Progenitor cell of endocrine pancreas (in vitro differentiated cells): ENCODE results near the gene TXK. TPM values are rescaled to one million over a fixed set of nuclear protein-coding genes. Genes with fewer than 3 reads are reported as not detected.
A peak's percentile ranks its signal among the peaks of the same experiment; 100 is the strongest.

Source experiments
- DNase-seq: peaks from one replicate; pipeline ENCODE4 v3.0.0; 2021; ENCODE audit warnings: low spot score; ENCODE audit not compliant: unreplicated experiment
- H3K27ac Mint-ChIP-seq: 2 replicates; pipeline ENCODE4 v1.8.0; 2021; ENCODE audit warnings: mild to moderate bottlenecking, moderate library complexity, mixed read lengths
- H3K27me3 Mint-ChIP-seq: 2 replicates; pipeline ENCODE4 v1.8.0; 2021; ENCODE audit warnings: mixed read lengths
- H3K36me3 Mint-ChIP-seq: 2 replicates; pipeline ENCODE4 v1.8.0; 2022; ENCODE audit warnings: mixed read lengths; ENCODE audit not compliant: insufficient read depth
- H3K4me1 Mint-ChIP-seq: 2 replicates; pipeline ENCODE4 v1.8.0; 2021; ENCODE audit warnings: low read depth, mixed read lengths
- H3K4me3 Mint-ChIP-seq: 2 replicates; pipeline ENCODE4 v1.8.0; 2021; ENCODE audit warnings: low read depth, mild to moderate bottlenecking, moderate library complexity, mixed read lengths
- H3K9me3 Mint-ChIP-seq: 2 replicates; pipeline ENCODE4 v1.8.0; 2021; ENCODE audit warnings: low read depth, mixed read lengths
- CTCF ChIP-seq: fragments of 200-600 bp; sonication (generic); IDR thresholded peaks from one replicate; pipeline ENCODE4 v1.5.0; 2021; ENCODE audit warnings: antibody characterized with exemption, mild to moderate bottlenecking; ENCODE audit not compliant: unreplicated experiment
- total RNA-seq: library from RNA; stranded (reverse); gene quantifications from 2 replicates; pipeline ENCODE4 v1.2.1, GENCODE V29; 2021

TXK gene
- total RNA-seq, 1 donor from 2014 or later, result 1.3 TPM

DNA sequence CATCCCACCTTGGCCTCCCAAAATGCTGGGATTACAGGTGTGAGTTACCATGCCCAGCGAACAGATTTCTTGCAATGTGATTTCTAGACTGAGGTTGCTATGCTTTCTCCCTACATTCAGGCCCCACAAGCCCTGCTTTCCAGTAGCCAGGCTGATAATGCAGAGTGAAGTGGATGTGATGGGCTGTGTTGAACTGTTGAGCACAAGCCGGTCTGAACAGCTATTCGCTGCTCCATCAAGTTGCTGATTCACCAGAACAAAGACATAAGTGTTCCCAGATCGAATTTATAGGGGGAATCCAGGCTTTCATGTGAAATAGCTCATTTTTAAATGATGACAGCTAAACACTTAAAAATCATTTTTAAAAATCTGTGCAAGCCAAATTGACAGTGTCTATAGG lies 109.5 kb downstream of the TXK start:
- H3K4me1 Mint-ChIP-seq, result peaks cover 7% of the 10 kb centered on the region
- no peak for TF ChIP-seq CTCF
- DNase-seq, result no peak
- H3K27me3 Mint-ChIP-seq, result no peaks in the 10 kb centered on the region
- H3K36me3 Mint-ChIP-seq, result peaks cover 26% of the 10 kb centered on the region
- H3K9me3 Mint-ChIP-seq, result no peaks in the 10 kb centered on the region
- no peak overlapping the region for H3K4me3 Mint-ChIP-seq
- H3K27ac Mint-ChIP-seq, result no peak overlapping the region

DNA sequence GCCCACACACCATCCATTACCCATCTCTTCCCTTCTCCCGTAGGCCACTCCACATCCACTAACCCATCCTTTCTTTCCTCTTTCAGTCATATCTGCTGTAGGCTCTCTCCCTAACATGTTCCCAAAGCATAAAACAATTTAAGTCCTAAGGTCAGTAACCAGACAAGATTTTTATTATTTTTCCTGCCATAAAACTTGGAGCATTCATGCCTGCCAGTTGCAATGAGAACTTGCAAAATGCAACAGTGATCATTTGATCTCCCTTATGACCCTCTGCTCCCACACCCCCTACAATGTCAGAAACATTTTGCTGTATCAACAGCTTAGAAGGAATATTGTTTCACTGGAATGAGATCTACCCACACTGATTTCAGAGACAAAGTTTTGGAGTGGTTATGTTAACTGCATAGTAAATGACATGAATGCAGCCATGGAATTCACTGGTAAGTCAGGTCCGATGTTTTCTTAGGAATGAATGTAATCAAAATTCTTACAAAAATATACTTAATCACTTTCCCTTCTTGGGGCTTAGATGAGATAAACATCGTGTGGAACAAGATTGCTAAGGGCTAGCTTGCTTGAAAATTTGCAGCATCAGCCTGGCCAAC lies 111.8 kb downstream of the TXK start:
- Mint-ChIP-seq H3K4me1 (peaks cover 17% of the 10 kb centered on the region), H3K27ac (no peak overlapping the region), H3K9me3 (no peaks in the 10 kb centered on the region), H3K36me3 (peaks cover 9% of the 10 kb centered on the region), H3K4me3 (no peak overlapping the region), H3K27me3 (no peaks in the 10 kb centered on the region)
- no peak for DNase-seq
- TF ChIP-seq CTCF, result no peak

DNA sequence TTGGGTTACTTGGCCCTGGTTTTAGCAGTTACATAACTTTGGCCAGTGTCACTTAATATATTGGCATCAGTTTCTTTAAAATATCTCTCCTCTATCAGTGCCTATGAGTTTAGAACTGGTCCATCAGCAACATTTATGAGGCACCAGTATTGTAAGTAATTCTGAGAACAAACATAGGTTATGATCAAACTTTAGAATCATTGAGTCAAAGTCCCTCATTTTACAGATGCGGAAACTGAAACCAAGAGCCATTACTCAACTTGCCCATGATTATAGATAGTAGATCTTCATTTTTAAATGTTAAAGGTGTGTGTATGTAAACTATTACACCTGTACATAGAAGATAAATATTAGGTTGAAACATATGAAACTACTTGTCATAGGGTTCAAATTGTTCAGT lies 113.0 kb downstream of the TXK start:
- peaks cover 6% of the 10 kb centered on the region for H3K36me3 Mint-ChIP-seq
- H3K9me3 Mint-ChIP-seq, result no peaks in the 10 kb centered on the region

GRCh38 chr4:48018112-48018511 lies 115.9 kb downstream of the TXK start:
- Mint-ChIP-seq H3K9me3 (peaks cover 5% of the 10 kb centered on the region), H3K4me3 (peak overlapping the region; percentile 47), H3K4me1 (peaks cover 16% of the 10 kb centered on the region), H3K36me3 (peaks cover 7% of the 10 kb centered on the region), H3K27me3 (no peaks in the 10 kb centered on the region), H3K27ac (no peak overlapping the region)
- no peak for TF ChIP-seq CTCF
- no peak for DNase-seq

More for the DNA sequence above, 113.0 kb downstream of the TXK start:
- no peaks in the 10 kb centered on the region for H3K27me3 Mint-ChIP-seq
- H3K27ac Mint-ChIP-seq, result no peak overlapping the region
- no peak overlapping the region for H3K4me3 Mint-ChIP-seq
- peaks cover 18% of the 10 kb centered on the region for H3K4me1 Mint-ChIP-seq
- no peak for TF ChIP-seq CTCF
- DNase-seq, result no peak

DNA sequence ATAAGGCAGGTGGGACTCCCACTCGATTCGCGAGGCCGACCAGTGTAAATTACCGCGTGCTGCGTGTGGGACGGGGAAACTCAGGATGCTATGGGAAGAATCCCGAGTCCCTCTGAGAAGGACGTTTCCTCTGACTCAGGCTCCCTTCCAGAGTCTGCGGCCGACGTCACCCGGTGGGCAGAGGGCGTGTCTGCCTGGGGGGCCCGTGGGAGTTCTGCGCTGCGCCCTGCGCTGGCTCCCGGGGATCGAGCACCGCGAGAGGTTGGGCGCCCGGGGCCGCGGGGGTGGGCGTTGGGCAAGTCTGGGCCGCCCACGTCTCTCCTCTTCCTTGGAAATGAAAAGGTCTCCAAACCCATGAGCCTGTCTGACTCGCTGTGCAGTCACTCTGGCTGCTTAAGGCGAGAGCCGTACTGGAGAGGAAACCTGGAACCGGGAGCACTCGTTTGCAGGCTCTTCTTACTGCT lies 116.9 kb downstream of the TXK start:
- H3K27ac Mint-ChIP-seq, result peak overlapping the region; percentile 99
- no peak for TF ChIP-seq CTCF
- peak overlapping the region; percentile 92 for H3K4me3 Mint-ChIP-seq
- peaks cover 16% of the 10 kb centered on the region for H3K4me1 Mint-ChIP-seq
- H3K9me3 Mint-ChIP-seq, result peaks cover 6% of the 10 kb centered on the region
- no peaks in the 10 kb centered on the region for H3K27me3 Mint-ChIP-seq
- H3K36me3 Mint-ChIP-seq, result peaks cover 6% of the 10 kb centered on the region
- peak; percentile 69 for DNase-seq

Other genes with a start within 250 kb of the TXK start
- 39.3 and 39.6 TPM in 2 replicates for gene NFXL1, start 219.7 kb downstream of the TXK start, total RNA-seq
- 1.00 and 1.6 TPM in 2 replicates for gene CNGA1, start 117.6 kb downstream of the TXK start, total RNA-seq
- 17.6 and 21.1 TPM in 2 replicates for gene NIPAL1, start 117.5 kb downstream of the TXK start, total RNA-seq
- gene TEC, start 135.6 kb upstream of the TXK start, total RNA-seq, result 3.4 and 4.0 TPM in 2 replicates
- 54.5 and 55.2 TPM in 2 replicates for gene SLAIN2, start 207.3 kb upstream of the TXK start, total RNA-seq